Neural progenitor cell (in vitro differentiated cells): ENCODE results near the gene CEP170B. TPM values are rescaled to one million over a fixed set of nuclear protein-coding genes. Genes with fewer than 3 reads are reported as not detected.
A peak's percentile ranks its signal among the peaks of the same experiment; 100 is the strongest.

Experiments used
- DNase-seq: peaks from one replicate; pipeline ENCODE4 v3.0.0-alpha.2; 2016; ENCODE audit warnings: low spot score
- H2AFZ ChIP-seq: fragments of 200-600 bp; sonication (generic); replicated peaks from 2 replicates; pipeline ENCODE4 v1.6.1; 2016; ENCODE audit warnings: antibody characterized with exemption
- H3F3A ChIP-seq: fragments of 200-600 bp; sonication (generic); 2 replicates; pipeline ENCODE4 v1.6.1; 2016; ENCODE audit warnings: antibody characterized with exemption, low read depth
- H3K27ac ChIP-seq: fragments of 200-600 bp; sonication (generic); 2 replicates; pipeline ENCODE4 v1.5.1; 2016; ENCODE audit warnings: mild to moderate bottlenecking
- H3K27me3 ChIP-seq: fragments of 200-600 bp; sonication (generic); 2 replicates; pipeline ENCODE4 v1.6.1; 2016; ENCODE audit warnings: mild to moderate bottlenecking, moderate library complexity
- H3K36me3 ChIP-seq: fragments of 200-600 bp; sonication (generic); 2 replicates; pipeline ENCODE4 v1.5.1; 2016
- H3K4me1 ChIP-seq: fragments of 200-600 bp; sonication (generic); 2 replicates; pipeline ENCODE4 v1.6.1; 2016; ENCODE audit warnings: mixed run types
- H3K4me2 ChIP-seq: fragments of 200-600 bp; sonication (generic); 2 replicates; pipeline ENCODE4 v1.6.1; 2016
- H3K4me3 ChIP-seq: fragments of 200-600 bp; sonication (generic); 2 replicates; pipeline ENCODE4 v1.5.1; 2016
- H3K79me2 ChIP-seq: fragments of 200-600 bp; sonication (generic); 2 replicates; pipeline ENCODE4 v1.6.1; 2016; ENCODE audit warnings: low read depth
- H3K9ac ChIP-seq: fragments of 200-600 bp; sonication (generic); 2 replicates; pipeline ENCODE4 v1.6.1; 2016
- H3K9me3 ChIP-seq: fragments of 200-600 bp; sonication (generic); 2 replicates; pipeline ENCODE4 v1.5.1; 2016; ENCODE audit warnings: low read depth
- H4K20me1 ChIP-seq: fragments of 200-600 bp; sonication (generic); 2 replicates; pipeline ENCODE4 v1.6.1; 2016; ENCODE audit warnings: low read depth
- H3K27ac Mint-ChIP-seq: 3 replicates; pipeline ENCODE4 v1.8.0; 2021; ENCODE audit warnings: mixed read lengths
- H3K27me3 Mint-ChIP-seq: 2 replicates; pipeline ENCODE4 v1.8.0; 2022; ENCODE audit warnings: low read depth, mild to moderate bottlenecking, inconsistent platforms, moderate library complexity, mixed read lengths; ENCODE audit not compliant: insufficient read depth
- H3K36me3 Mint-ChIP-seq: 3 replicates; pipeline ENCODE4 v1.8.0; 2021; ENCODE audit warnings: mixed read lengths
- H3K4me1 Mint-ChIP-seq: 3 replicates; pipeline ENCODE4 v1.8.0; 2021; ENCODE audit warnings: mixed read lengths
- H3K4me3 Mint-ChIP-seq: 3 replicates; pipeline ENCODE4 v1.8.0; 2021; ENCODE audit warnings: mild to moderate bottlenecking, moderate library complexity, mixed read lengths
- H3K9me3 Mint-ChIP-seq: 3 replicates; pipeline ENCODE4 v1.8.0; 2020; ENCODE audit warnings: mixed read lengths
- EZH2 ChIP-seq: fragments of 200-600 bp; sonication (generic); IDR thresholded peaks from 2 replicates; pipeline ENCODE4 v1.6.1; 2017; ENCODE audit warnings: antibody characterized with exemption, mild to moderate bottlenecking, moderate library complexity
- EZH2phosphoT487 ChIP-seq: fragments of 200-600 bp; sonication (generic); IDR thresholded peaks from 2 replicates; pipeline ENCODE4 v1.6.1; 2017; ENCODE audit warnings: antibody characterized with exemption
- total RNA-seq: library from RNA; depleted of rRNA; stranded (reverse); fragments of >200 nt; gene quantifications from 2 replicates; pipeline ENCODE4 v1.2.3, GENCODE V29; 2015; ENCODE audit warnings: low replicate concordance
- TF ChIP-seq, protein P1 (sequence below): fragments of 200-600 bp; sonication (generic); IDR thresholded peaks from 2 replicates; pipeline ENCODE4 v1.5.1; 2017; ENCODE audit warnings: antibody characterized with exemption, mild to moderate bottlenecking

Gene CEP170B
- total RNA-seq, 1 donor from 2014 or later = 3.0 TPM

DNA sequence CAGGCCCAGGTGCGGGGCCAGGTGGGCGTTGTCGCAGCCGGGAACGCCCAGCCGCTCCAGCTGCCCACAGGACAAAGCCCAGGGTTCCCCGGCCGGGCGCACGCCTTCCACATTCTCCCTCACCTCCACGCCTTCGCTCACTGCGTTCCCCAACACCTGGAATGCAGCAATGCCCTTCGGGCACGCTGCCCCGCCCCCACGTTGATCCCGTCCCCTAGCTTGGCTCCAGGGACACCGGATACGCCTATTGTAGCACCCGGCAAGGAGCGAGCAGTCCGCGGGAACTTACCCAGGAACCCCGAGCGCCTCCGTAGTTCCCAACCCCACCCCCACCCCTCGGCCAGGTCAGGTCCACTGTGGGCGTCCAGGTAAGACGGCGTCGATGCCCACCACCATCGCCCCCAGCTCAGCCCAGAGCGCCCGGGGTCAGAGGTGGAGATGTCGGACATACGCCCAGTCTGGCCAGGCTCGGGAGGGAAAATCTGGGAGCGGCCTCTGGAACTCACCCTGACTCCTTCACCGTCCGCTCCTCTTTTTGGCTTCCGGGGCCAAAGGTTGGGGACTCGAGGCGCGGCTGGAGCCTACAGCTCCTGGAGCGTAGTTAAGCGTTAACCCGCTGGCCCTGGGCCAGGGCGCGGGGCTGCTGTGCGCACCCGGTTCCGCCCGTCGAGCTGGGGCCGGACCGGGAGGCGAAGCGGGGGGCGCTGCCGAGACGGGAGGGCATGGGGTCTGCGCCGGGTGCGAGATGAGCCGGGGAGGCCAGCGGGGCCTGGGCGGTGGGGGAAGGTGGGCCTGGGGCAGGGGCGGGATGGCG, 594 bp upstream of the CEP170B start:
- Histone ChIP-seq H2AFZ (no peak overlapping the region), H3F3A (peaks cover 12% of the 10 kb centered on the region), H3K4me2 (peak overlapping the region; percentile 98), H3K4me3 (peak overlapping the region; percentile 64), H4K20me1 (peaks cover 27% of the 10 kb centered on the region), H3K9me3 (no peaks in the 10 kb centered on the region), H3K27ac (no peak overlapping the region), H3K27me3 (peaks cover 40% of the 10 kb centered on the region), H3K9ac (no peak overlapping the region), H3K36me3 (no peaks in the 10 kb centered on the region), H3K79me2 (peaks cover 16% of the 10 kb centered on the region), H3K4me1 (peaks cover 15% of the 10 kb centered on the region)
- Mint-ChIP-seq H3K9me3 (no peaks in the 10 kb centered on the region), H3K36me3 (no peaks in the 10 kb centered on the region), H3K4me3 (peak overlapping the region; percentile 75), H3K4me1 (peaks cover 3% of the 10 kb centered on the region), H3K27me3 (peaks cover 25% of the 10 kb centered on the region), H3K27ac (no peak overlapping the region)
- peak; percentile 50 for TF ChIP-seq EZH2phosphoT487
- TF ChIP-seq, protein P1, sequence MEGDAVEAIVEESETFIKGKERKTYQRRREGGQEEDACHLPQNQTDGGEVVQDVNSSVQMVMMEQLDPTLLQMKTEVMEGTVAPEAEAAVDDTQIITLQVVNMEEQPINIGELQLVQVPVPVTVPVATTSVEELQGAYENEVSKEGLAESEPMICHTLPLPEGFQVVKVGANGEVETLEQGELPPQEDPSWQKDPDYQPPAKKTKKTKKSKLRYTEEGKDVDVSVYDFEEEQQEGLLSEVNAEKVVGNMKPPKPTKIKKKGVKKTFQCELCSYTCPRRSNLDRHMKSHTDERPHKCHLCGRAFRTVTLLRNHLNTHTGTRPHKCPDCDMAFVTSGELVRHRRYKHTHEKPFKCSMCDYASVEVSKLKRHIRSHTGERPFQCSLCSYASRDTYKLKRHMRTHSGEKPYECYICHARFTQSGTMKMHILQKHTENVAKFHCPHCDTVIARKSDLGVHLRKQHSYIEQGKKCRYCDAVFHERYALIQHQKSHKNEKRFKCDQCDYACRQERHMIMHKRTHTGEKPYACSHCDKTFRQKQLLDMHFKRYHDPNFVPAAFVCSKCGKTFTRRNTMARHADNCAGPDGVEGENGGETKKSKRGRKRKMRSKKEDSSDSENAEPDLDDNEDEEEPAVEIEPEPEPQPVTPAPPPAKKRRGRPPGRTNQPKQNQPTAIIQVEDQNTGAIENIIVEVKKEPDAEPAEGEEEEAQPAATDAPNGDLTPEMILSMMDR = no peak
- peak; percentile 80 for TF ChIP-seq EZH2
- peak; percentile 75 for DNase-seq

- H3K27me3 ChIP-seq = peaks cover 40% of the 10 kb centered on the region
- H3K36me3 ChIP-seq = no peaks in the 10 kb centered on the region
- H3K27me3 Mint-ChIP-seq = peaks cover 25% of the 10 kb centered on the region
- no peak for TF ChIP-seq EZH2phosphoT487
- TF ChIP-seq, protein P1 = no peak
- TF ChIP-seq EZH2 = peak; percentile 47
- H3F3A ChIP-seq = peaks cover 12% of the 10 kb centered on the region
- no peak overlapping the region for H3K27ac ChIP-seq
- no peak overlapping the region for H3K27ac Mint-ChIP-seq
- H3K4me1 ChIP-seq = peaks cover 15% of the 10 kb centered on the region
- no peaks in the 10 kb centered on the region for H3K9me3 Mint-ChIP-seq
- H2AFZ ChIP-seq = no peak overlapping the region
- no peaks in the 10 kb centered on the region for H3K9me3 ChIP-seq
- H3K4me1 Mint-ChIP-seq = peaks cover 3% of the 10 kb centered on the region
- H3K4me3 ChIP-seq = peak overlapping the region; percentile 85
- peak overlapping the region; percentile 84 for H3K4me2 ChIP-seq
- peak; percentile 72 for DNase-seq
- peaks cover 2% of the 10 kb centered on the region for H3K36me3 Mint-ChIP-seq
- peak overlapping the region; percentile 17 for H3K9ac ChIP-seq
- peaks cover 34% of the 10 kb centered on the region for H4K20me1 ChIP-seq
- peaks cover 16% of the 10 kb centered on the region for H3K79me2 ChIP-seq
- peak overlapping the region; percentile 83 for H3K4me3 Mint-ChIP-seq
Observed at GRCh38 chr14:104865631-104866441, 768 bp downstream of the CEP170B start.

- TF ChIP-seq EZH2 (no peak), EZH2phosphoT487 (no peak)
- TF ChIP-seq, protein P1 = no peak
- Mint-ChIP-seq H3K4me1 (peaks cover 3% of the 10 kb centered on the region), H3K27ac (no peak overlapping the region), H3K36me3 (peaks cover 2% of the 10 kb centered on the region), H3K9me3 (no peaks in the 10 kb centered on the region), H3K4me3 (peak overlapping the region; percentile 78), H3K27me3 (peaks cover 27% of the 10 kb centered on the region)
- peak; percentile 5 for DNase-seq
- Histone ChIP-seq H3K27me3 (peaks cover 40% of the 10 kb centered on the region), H3K9ac (no peak overlapping the region), H3K4me1 (peaks cover 15% of the 10 kb centered on the region), H3K4me2 (peak overlapping the region; percentile 84), H4K20me1 (peaks cover 38% of the 10 kb centered on the region), H3K36me3 (no peaks in the 10 kb centered on the region), H2AFZ (no peak overlapping the region), H3K79me2 (peaks cover 16% of the 10 kb centered on the region), H3K4me3 (peak overlapping the region; percentile 85), H3K9me3 (no peaks in the 10 kb centered on the region), H3K27ac (no peak overlapping the region), H3F3A (peaks cover 12% of the 10 kb centered on the region)
Observed at GRCh38 chr14:104866451-104867370, 1.6 kb downstream of the CEP170B start.
